ENCODE measurements around the gene ANLN. TPM values are rescaled to one million over a fixed set of nuclear protein-coding genes. Genes with fewer than 3 reads are reported as not detected.
"Not testable (repeated sequence)": the region's sequence is repeated elsewhere in the genome, so short reads cannot be mapped to it uniquely, and the experiment has no call there.

Gene ANLN
- total and polyA plus RNA-seq, 5 donors, result 0.77 to 4.1 (median 3.4) TPM

- Histone ChIP-seq H3K9me3 (ENCODE audit: control insufficient read depth, low read length) (no peaks in the 10 kb centered on the region), H3K27ac (ENCODE audit: low read length) (no peak overlapping the region), H3K27me3 (ENCODE audit: control insufficient read depth, insufficient read depth) (no peaks in the 10 kb centered on the region), H3K4me1 (ENCODE audit: control insufficient read depth, insufficient read depth, low read length) (no peaks in the 10 kb centered on the region), H3K4me3 (ENCODE audit: low read length) (no peak overlapping the region)
- DNase-seq (no peak), ATAC-seq (no peak)
- intact Hi-C loops (cut with DNase I), result no loop called here
- 46% methylated on average over 2 of the region's 2 CpGs for WGBS
Observed at GRCh38 chr7:36379831-36380504, 9.7 kb upstream of the ANLN start.

GRCh38 chr7:36381056-36381455 is 8.6 kb upstream of the ANLN start:
- Histone ChIP-seq H3K4me3 (ENCODE audit: low read length) (no peak overlapping the region), H3K9me3 (ENCODE audit: control insufficient read depth, low read length) (no peaks in the 10 kb centered on the region), H3K4me1 (ENCODE audit: control insufficient read depth, insufficient read depth, low read length) (no peaks in the 10 kb centered on the region), H3K27me3 (ENCODE audit: control insufficient read depth, insufficient read depth) (no peaks in the 10 kb centered on the region), H3K27ac (ENCODE audit: low read length) (no peak overlapping the region)
- intact Hi-C loops (cut with DNase I), result no loop called here
- DNase-seq (no peak), ATAC-seq (no peak)
- 95% methylated on average over 2 of the region's 2 CpGs for WGBS

DNA sequence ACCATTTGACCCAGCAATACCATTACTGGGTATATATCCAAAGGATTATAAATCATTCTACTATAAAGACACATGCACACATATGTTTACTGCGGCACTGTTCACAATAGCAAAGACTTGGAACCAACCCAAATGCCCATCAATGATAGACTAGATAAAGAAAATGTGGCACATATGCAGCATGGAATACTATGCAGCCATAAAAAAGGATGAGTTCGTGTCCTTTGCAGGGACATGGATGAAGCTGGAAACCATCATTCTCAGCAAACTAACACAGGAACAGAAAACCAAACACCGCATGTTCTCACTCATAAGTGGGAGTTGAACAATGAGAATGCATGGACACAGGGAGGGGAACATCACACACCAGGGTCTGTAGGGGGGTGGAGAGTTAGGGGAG is 6.4 kb upstream of the ANLN start:
- H3K27me3 ChIP-seq (ENCODE audit: control insufficient read depth, insufficient read depth); H3K4me1 ChIP-seq (ENCODE audit: control insufficient read depth, insufficient read depth, low read length); DNase-seq; H3K4me3 ChIP-seq (ENCODE audit: low read length); ATAC-seq; H3K9me3 ChIP-seq (ENCODE audit: control insufficient read depth, low read length); H3K27ac ChIP-seq (ENCODE audit: low read length); intact Hi-C loops (cut with DNase I): not testable (repeated sequence)
- WGBS, result 100% methylated on average over 3 of the region's 3 CpGs

- H3K27ac ChIP-seq (ENCODE audit: low read length); ATAC-seq; H3K4me3 ChIP-seq (ENCODE audit: low read length); DNase-seq; H3K9me3 ChIP-seq (ENCODE audit: control insufficient read depth, low read length); H3K27me3 ChIP-seq (ENCODE audit: control insufficient read depth, insufficient read depth); H3K4me1 ChIP-seq (ENCODE audit: control insufficient read depth, insufficient read depth, low read length); intact Hi-C loops (cut with DNase I): not testable (repeated sequence)
- WGBS, result 91% methylated on average over 3 of the region's 3 CpGs
Observed at GRCh38 chr7:36385646-36386045, 4.0 kb upstream of the ANLN start.

GRCh38 chr7:36387435-36388231 is 2.0 kb upstream of the ANLN start:
- WGBS, result 60% methylated on average over 7 of the region's 7 CpGs
- no peak for DNase-seq
- no peak overlapping the region for H3K4me3 ChIP-seq (ENCODE audit: low read length)
- no peaks in the 10 kb centered on the region for H3K27me3 ChIP-seq (ENCODE audit: control insufficient read depth, insufficient read depth)
- H3K9me3 ChIP-seq (ENCODE audit: control insufficient read depth, low read length), result no peaks in the 10 kb centered on the region
- ATAC-seq, result no peak
- H3K4me1 ChIP-seq (ENCODE audit: control insufficient read depth, insufficient read depth, low read length), result no peaks in the 10 kb centered on the region
- intact Hi-C loops (cut with DNase I), result no loop called here
- H3K27ac ChIP-seq (ENCODE audit: low read length), result no peak overlapping the region

- Histone ChIP-seq H3K9me3 (ENCODE audit: control insufficient read depth, low read length) (no peaks in the 10 kb centered on the region), H3K4me1 (ENCODE audit: control insufficient read depth, insufficient read depth, low read length) (no peaks in the 10 kb centered on the region), H3K4me3 (ENCODE audit: low read length) (no peak overlapping the region), H3K27ac (ENCODE audit: low read length) (no peak overlapping the region), H3K27me3 (ENCODE audit: control insufficient read depth, insufficient read depth) (no peaks in the 10 kb centered on the region)
- WGBS, result 40% methylated on average over 4 of the region's 4 CpGs
- intact Hi-C loops (cut with DNase I), result no loop called here
- no peak for DNase-seq
- ATAC-seq, result no peak
Observed at GRCh38 chr7:36388423-36388822, 1.2 kb upstream of the ANLN start.

GRCh38 chr7:36390199-36391090 is 783 bp downstream of the ANLN start:
- intact Hi-C loops (cut with DNase I), result no loop called here
- no peak overlapping the region for H3K27ac ChIP-seq (ENCODE audit: low read length)

DNA sequence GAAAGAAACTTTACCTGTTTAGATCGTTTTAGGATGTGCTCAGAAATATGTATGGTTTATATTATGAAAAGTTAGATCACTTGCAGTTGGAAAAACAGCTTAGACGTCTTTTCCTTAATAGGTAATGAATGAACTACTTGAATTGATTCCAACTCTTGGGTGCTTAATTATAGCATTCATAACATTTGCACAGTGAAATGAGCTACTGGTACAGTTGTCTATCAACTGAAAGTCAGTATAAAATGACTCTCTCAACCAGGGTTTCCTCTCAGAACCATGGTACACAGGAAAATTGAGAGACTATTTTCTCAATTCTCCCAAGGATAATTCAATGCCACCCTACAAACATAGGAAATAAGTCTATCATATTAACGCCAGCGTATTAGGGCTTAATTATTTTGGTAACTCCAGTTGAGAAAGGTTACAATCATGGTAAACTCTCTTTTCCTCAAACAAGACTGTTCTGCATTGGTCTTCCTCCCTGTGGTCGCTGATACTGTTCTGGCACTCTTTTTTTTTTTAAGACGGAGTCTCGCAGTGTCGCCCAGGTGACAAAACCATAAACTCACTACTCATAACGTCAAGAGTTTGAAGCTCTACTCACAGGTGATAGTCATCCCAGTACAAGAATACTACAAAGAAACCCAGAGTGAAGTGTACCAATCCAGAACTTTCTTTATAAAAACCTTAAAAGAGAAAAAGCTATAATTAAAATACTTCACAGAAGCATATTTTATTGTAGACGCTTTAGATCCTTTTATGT is 2.0 kb downstream of the ANLN start:
- ATAC-seq (no peak), DNase-seq (no peak)
- no peaks in the 10 kb centered on the region for H3K9me3 ChIP-seq (ENCODE audit: control insufficient read depth, low read length)
- no peaks in the 10 kb centered on the region for H3K4me1 ChIP-seq (ENCODE audit: control insufficient read depth, insufficient read depth, low read length)
- H3K27me3 ChIP-seq (ENCODE audit: control insufficient read depth, insufficient read depth), result no peaks in the 10 kb centered on the region
- intact Hi-C loops (cut with DNase I), result no loop called here
- WGBS, result 41% methylated on average over 10 of the region's 10 CpGs
- no peak overlapping the region for H3K4me3 ChIP-seq (ENCODE audit: low read length)
- no peak overlapping the region for H3K27ac ChIP-seq (ENCODE audit: low read length)

More at GRCh38 chr7:36390199-36391090, 783 bp downstream of the ANLN start:
- no peaks in the 10 kb centered on the region for H3K9me3 ChIP-seq (ENCODE audit: control insufficient read depth, low read length)
- peak; percentile 74 to 84 for ATAC-seq
- H3K4me3 ChIP-seq (ENCODE audit: low read length), result peak overlapping the region; percentile 67
- DNase-seq, result peak; percentile 68 to 81 (median 74)
- 1% methylated on average over 26 of the region's 26 CpGs for WGBS
- H3K27me3 ChIP-seq (ENCODE audit: control insufficient read depth, insufficient read depth), result no peaks in the 10 kb centered on the region
- no peaks in the 10 kb centered on the region for H3K4me1 ChIP-seq (ENCODE audit: control insufficient read depth, insufficient read depth, low read length)

- DNase-seq, result no peak
- Histone ChIP-seq H3K27me3 (ENCODE audit: control insufficient read depth, insufficient read depth) (no peaks in the 10 kb centered on the region), H3K27ac (ENCODE audit: low read length) (no peak overlapping the region), H3K9me3 (ENCODE audit: control insufficient read depth, low read length) (no peaks in the 10 kb centered on the region), H3K4me1 (ENCODE audit: control insufficient read depth, insufficient read depth, low read length) (no peaks in the 10 kb centered on the region), H3K4me3 (ENCODE audit: low read length) (no peak overlapping the region)
- no peak for ATAC-seq
- intact Hi-C loops (cut with DNase I), result no loop called here
- WGBS, result 88% methylated on average over 1 of the region's 1 CpG
Observed at GRCh38 chr7:36393826-36394225, 4.2 kb downstream of the ANLN start.

DNA sequence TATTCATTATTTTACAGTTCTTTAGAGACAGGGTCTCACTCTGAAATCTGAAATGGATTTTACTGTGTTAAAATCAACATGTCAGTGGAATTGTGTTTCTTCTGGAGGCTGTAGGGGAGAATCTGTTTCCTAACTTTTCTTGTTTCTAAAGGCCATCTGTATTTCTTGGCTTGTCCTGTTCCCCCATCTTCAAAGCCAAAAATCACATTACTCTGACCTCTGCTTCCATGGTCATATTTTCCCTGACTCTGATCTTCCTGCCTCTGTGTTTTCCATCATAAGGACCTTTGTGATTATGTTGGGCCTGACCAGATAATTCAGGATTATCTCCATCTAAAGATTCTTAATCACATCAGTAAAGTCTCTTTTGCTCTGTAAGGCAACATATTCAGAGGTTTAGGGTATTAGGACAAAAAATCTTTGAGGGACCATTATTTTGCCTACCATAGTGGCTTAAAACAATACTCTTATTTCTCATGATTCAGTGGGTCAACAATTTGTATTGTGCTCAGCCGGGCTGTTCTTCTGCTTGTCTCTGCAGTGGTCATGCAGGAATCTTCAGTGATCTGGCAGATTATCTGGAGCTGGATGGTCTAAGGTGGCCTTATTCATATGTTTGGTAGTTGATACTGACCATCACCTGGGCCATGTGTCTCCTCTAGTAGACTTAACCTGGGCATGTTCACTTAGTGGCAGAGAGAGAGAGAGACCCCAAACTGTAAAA is 5.7 kb downstream of the ANLN start:
- DNase-seq, result no peak
- Histone ChIP-seq H3K4me1 (ENCODE audit: control insufficient read depth, insufficient read depth, low read length) (no peaks in the 10 kb centered on the region), H3K27me3 (ENCODE audit: control insufficient read depth, insufficient read depth) (no peaks in the 10 kb centered on the region), H3K27ac (ENCODE audit: low read length) (no peak overlapping the region), H3K9me3 (ENCODE audit: control insufficient read depth, low read length) (no peaks in the 10 kb centered on the region), H3K4me3 (ENCODE audit: low read length) (no peak overlapping the region)
- WGBS, result 97% methylated on average over 1 of the region's 1 CpG
- intact Hi-C loops (cut with DNase I), result no loop called here
- no peak for ATAC-seq
